Measurements from ENCODE around the gene CDH6.

Gene CDH6

DNA sequence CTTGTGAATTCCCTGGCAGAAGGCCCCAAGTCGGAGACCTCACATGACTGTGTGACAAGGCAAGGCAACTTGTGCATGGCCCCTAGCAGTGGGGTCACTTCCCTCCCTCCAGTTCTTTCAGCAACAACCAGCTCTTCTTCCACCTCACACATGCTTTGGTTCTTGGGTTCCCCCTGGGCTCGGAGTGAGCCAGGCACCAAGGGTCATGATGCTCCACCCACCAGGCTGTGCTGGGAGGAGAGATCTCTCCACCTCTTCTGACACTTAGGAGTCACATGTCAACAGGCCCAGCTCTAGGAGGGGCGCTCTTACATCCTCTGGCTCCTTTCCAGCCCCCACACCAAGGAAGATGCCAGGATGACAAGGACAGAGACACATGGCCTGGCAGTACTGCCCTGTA is 56.7 kb downstream of the CDH6 start:
- DNase-seq (ENCODE audit: low read depth) = no peak

DNA sequence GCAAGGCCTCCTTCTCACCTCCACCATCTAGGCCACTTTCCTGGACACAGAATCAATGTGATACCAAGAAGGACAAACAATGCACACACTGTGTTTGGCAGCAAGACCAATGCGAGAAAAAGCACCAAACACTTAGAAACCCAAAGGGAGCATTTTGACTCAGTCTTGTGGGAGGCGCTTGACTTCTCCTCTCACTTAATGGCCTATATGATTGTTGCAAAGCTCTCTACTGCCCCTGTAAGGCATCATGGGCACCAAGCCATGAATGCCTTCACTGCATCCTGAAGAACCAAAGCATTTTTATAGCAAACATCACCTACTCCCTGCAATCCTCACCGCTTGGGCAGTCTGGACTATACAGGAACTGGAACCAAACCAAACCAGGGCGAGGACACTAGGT is 57.5 kb downstream of the CDH6 start:
- no peak for DNase-seq (ENCODE audit: low read depth)

DNA sequence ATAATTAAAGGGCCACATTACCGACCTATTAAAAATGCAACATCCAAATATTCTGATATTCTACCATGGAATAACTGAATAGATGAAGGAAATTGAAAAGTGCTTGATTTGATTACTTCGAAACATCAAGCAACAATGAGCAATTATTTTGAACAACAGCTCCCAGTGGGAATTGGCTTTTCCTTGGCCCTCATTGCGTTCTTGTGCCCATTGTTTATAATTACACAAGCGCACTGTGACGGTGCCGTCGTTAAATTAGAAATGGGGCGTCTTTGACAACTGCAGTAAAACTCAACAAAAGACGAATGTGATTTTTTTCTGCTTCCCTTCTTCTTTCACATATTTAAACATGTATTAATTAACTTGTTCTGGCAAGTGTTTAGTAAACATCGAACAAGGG is 61.6 kb downstream of the CDH6 start:
- DNase-seq (ENCODE audit: low read depth) = no peak

DNA sequence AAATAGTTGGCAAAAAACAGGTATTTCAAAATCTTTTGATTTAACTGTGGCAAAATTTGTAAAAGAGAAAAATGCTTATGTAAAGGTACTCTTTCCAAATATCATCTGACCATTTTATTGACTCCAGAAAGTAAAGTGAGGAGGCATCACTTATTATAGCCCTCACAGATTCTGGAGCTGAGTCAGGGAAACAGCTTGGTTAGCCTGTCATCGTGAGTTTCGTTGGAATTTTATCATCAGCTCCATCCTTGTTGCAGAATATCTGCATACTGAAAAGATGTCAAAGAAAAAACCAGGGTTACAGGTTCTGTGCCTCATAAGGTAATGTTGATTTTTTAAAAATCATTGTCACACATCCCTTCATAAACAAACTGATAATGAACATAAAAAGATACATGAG is 74.8 kb downstream of the CDH6 start:
- DNase-seq (ENCODE audit: low read depth) = no peak

DNA sequence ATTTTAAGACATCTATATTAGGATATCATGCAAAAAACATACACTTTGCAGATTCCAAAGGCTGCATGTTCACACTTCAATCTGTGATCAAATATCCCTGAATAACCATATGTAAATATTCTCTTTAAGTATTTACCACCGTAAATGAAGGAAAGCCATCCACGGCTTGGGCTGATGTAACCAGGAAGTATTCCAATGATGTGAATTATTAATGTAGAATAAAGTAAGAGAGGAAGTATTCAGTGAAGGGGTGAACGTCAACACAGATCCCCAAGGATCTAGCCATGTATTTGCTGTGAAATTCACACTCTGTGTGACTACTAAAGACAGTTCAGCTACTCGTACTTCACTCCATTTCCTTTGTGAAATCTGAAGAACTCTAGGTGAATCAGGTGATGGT is 75.2 kb downstream of the CDH6 start:
- no peak for DNase-seq (ENCODE audit: low read depth)

DNA sequence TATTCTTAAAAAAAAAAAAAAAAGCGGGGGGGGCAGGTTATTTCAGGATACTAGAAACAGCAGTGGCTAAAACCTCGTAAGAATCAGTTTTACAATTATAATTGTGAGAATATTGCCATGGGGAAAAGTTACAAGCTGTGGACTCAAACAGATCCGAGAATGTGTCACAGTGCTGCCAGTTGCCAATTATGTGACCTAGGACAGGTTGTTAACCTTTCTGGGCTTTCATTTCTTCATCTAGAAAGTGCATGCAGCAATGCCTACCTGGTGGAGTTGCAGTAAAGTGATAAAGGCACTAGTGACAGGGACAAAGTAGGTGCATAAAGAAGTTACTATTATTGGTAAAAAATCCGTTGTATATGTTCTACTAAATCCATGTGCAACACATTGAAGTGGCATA is 75.8 kb downstream of the CDH6 start:
- no peak for DNase-seq (ENCODE audit: low read depth)

DNA sequence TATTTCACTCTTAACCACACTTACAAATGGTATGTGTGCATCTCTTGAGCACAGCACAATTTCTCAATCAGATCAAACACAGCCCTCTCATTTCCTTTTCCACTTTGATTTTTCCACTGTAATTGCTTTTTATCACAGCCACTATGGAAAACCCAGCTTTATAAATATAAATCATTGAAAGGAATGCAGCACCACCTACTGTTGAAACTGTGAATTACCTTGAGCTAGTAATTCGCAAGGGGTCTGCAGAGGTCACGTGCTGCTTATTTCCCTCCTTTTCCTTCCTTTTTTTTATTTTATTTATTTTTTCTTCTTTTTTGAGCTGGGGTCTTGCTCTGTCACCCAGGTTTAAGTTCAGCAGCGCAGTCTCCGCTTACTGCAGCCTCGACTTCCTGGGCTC is 76.9 kb downstream of the CDH6 start:
- no peak for DNase-seq (ENCODE audit: low read depth)

DNA sequence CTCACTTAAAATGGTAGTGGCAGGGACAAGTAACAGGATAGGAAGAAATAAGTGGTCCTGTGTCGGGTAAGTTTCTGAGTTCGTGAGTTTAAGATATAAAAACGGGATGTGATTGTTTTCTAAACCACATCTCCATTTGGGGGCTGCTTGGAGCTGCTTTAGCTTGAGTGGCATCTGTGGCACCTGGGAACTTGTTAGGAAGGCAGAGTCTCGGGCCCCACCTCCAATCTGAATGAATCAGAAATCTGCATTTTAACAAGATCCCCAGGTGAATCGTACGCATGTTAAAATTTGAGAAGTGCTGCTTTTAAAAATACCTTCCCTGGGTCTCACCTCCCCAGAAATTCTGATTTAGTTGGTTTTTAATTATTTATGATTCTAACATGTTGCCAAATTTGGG is 78.1 kb downstream of the CDH6 start:
- no peak for DNase-seq (ENCODE audit: low read depth)

DNA sequence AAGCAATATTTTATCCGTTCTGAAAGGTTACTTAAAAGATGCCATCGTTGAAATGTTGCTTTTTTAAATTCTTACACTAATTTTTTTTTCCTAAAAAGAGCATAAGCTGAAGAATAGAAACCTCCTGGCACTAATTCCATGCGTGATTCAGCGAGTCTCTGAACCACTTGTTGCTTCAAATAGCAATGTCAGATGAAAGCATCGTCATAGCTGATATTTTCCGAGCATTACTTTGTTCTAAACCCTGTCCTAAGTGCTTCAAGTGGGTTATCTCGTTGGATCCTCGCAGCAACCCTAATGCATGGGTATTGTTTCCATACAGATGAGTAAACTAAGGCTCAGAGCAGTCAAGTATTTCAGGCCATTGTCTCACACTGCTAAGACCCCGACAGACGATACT is 79.7 kb downstream of the CDH6 start:
- no peak for DNase-seq (ENCODE audit: low read depth)

DNA sequence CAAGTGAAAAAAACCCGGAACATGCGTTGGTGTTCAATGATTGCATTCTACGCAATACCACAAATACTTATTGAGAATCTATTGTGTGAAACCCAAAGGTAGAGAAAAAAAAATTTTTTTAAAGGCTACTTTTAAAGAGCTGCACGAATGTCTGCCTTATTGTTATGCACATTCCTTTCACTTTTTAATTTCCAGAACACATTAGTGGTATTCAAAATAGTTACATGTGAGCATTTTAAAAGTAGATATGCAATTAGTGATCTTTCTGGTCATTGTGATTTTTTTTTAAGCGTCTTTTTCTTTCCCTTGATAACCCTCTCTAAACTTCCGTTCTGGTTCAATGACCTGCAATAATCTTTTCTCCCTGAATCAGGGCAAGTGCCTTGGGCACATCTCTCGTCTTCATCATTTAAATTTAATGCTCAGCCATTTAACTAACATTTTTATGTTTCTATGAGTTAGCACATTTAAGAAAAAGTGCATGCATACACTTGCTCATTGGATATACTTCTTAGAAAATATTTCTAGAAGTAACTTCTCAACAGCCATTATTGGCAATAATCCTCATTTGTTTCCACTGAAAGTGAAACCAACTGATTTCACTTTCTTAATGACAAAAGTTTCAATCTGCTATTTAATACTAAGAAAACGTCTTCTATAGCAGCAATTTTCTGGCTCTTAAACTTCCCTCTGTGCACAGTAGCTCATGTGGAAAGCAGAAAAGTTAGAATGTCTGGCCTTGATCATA is 80.3 kb downstream of the CDH6 start:
- no peak for DNase-seq (ENCODE audit: low read depth)

DNA sequence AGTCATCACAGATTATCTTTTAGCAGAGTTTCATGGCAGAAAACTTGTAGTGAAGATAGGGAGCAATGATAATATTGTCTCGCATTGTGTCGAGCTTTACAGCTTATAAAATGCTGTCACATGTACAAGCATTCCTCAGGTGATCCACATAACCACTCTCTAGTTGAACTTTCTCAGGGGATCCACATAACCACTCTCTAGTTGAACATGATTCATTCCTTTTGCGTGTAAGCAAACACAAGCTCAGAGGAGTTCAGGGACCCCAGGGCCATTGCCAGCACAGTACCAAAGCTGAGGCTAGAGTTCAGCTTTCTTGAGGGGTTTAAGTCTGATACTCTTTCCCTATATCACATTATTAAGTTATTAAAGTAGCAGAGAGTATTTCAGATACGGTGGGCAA is 86.7 kb downstream of the CDH6 start:
- DNase-seq (ENCODE audit: low read depth) = no peak

DNA sequence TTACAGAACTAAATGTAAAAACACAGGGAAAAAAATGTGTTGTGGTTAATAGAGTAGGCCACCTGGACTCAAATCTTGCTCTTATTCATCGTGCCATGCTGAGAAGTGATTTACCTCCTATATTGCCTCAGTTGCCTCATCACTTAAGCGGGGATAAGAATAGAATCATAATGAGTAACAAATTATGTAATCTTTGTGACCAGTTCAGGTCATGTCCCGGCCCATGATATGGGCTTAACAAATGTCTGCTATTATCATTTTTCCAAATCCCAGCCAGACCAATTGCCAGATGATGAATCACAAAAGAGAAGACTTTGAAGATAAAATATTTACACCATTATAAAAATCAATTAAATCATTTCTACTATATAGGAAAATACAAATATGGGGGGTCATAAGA is 89.8 kb downstream of the CDH6 start:
- peak; percentile 46 for DNase-seq (ENCODE audit: low read depth)

DNA sequence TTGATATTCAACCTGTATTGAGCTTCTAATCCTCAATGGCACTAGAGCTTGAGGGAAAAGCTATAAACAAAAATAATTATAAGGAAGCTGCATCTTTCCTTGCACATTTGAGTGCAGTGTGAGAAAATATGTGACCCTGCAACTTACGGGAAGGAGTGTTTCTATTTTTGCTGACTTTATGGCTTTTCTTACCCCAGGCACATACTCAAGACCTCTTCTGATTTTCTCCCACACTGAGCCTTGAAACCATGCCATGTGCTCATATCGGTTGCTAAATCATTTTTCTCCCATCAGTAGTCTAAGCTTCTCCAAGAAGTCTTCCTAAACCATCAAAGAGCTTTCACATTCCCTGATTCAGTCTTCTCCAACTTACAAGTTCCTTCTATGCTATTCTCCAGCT is 91.5 kb downstream of the CDH6 start:
- no peak for DNase-seq (ENCODE audit: low read depth)

DNA sequence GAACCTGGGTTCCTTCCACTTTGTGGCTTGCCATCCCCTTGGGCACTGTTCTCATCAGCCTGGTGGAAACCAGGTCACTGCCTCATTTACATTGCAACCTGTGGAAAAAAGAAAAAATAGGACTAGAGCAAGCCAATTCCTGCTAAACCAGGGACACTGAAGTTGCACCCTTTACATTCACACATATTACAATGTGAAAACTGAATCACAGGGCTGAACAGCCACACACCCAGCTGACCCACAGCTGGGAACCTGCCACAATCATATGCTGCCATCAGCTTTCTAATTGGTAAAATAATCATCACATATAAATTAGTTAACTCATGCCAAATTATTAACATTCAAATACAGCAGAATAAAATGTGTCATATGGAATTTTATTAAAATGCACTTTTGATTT is 94.5 kb downstream of the CDH6 start:
- no peak for DNase-seq (ENCODE audit: low read depth)

DNA sequence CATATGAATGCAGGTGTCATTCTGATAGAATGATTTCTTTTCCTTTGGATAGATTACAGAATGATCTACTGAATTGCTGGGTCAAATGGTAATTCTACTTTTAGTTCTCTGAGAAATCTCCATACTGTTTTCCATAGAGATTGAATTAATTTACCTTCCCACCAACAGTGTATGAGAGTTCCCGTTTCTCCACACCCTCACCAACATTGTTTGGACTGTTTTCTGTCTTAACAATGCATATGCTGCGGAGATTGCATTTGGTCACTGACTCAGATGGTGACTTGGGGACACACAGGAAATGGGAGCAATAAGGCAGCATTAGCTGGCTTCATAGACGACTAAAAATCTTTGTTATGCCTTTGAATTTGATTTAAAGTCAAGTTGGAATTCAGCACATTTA is 95.9 kb downstream of the CDH6 start:
- no peak for DNase-seq (ENCODE audit: low read depth)

DNA sequence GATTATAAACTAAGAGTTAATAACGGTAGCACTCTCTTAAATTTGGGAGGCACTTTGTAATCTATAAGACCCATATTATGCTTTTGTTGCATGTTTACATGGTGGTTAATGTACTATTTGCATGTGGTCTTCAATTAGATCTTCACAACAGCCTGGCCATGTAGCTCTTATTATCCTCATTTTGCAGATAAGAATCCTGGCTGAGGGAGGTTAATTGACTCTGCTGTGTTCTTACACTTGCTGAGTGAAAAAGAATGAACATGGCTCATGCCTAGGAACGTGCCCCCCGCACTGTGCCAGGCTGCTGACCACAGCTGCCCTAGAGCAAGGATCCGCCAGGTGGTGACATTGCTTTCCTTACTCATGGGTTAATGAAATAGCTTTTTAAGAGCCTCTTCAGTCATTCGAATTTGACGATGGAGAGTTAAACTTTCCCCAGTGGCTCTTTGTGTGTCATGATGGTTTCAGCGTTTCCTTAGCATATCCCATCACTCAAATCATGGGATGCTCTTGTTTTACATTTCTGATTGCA is 97.9 kb downstream of the CDH6 start:
- DNase-seq (ENCODE audit: low read depth) = no peak

DNA sequence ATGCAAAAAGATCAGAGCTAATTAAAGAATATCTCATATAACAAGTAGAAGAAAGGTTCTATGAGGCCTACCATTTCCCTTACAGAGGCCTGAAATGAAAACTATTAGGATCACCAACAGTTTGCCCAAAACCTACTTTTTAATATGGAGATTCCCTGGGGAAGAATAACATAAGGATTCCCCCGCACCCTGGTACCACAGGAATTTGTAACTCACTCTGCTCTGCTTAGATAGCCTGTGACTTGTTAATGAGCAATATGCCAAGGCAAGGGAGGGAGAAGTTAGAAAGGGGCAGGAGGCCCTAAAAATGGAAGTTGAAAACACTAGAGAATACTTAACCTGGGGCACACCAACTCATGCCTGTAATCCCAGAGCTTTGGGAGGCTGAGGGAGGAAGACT is 107.0 kb downstream of the CDH6 start:
- DNase-seq (ENCODE audit: low read depth) = no peak

DNA sequence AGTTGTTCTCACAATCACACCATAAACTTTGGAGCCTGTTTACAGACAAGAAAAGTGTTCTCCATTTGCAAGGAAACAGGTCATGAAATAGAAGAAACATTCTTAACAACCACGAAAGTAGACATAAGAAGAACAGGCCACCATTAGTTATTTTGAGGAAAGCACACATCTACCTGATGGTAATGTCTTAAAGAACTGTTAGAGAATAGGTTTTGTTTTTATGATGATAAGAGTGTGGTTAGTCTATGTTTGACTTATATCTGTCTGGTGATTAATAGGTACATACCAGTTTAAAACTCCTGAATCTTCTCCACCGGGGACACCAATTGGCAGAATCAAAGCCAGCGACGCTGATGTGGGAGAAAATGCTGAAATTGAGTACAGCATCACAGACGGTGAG is 108.3 kb downstream of the CDH6 start:
- DNase-seq (ENCODE audit: low read depth) = no peak

DNA sequence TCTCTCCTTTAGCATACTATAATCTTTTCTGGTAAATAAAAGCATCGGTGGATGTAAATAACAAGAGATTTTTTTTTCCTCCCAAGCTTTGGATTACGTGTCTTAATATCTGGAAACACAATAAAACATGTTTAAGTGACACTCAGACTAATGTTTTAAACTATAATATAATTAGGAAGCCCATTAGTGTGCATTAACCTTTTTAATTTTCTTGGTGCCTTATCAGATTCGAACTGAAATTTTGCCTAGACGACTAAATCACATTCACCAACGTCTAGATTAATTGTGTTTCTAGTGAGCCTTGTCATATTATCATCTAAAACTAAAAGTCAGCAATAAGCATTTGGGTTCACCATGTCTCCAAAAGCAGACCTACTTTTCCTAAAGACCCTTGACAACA is 110.2 kb downstream of the CDH6 start:
- DNase-seq (ENCODE audit: low read depth) = no peak

DNA sequence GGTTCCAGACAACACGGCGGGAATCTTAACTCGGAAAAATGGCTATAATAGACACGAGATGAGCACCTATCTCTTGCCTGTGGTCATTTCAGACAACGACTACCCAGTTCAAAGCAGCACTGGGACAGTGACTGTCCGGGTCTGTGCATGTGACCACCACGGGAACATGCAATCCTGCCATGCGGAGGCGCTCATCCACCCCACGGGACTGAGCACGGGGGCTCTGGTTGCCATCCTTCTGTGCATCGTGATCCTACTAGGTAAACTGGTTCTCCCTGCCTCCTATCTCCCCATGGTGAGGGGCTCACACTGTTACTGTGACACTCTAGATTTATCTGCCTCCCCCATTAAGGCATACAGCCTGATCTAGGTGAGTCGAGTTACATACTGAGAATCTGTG is 124.2 kb downstream of the CDH6 start:
- no peak for DNase-seq (ENCODE audit: low read depth)

DNA sequence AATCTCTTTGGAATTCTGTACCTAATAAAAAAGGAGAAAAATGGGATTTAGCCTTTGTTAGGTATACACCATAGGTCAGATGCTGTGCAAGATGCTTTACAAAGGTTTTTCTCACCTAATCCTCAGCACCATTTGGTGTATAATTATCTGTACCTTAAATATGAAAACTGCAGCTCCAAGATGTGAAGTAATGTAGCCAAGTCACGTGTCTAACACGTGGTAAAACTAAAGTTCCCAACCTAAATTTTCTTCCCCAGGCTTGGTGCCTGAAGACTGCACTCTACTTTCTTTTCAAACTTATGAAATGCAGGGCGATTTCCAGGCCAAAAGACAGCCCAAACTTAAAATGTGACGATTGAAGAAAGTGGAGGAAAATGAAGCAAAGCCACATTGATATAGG is 125.8 kb downstream of the CDH6 start:
- DNase-seq (ENCODE audit: low read depth) = no peak

DNA sequence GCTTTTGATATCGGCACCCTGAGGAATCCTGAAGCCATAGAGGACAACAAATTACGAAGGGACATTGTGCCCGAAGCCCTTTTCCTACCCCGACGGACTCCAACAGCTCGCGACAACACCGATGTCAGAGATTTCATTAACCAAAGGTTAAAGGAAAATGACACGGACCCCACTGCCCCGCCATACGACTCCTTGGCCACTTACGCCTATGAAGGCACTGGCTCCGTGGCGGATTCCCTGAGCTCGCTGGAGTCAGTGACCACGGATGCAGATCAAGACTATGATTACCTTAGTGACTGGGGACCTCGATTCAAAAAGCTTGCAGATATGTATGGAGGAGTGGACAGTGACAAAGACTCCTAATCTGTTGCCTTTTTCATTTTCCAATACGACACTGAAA is 129.5 kb downstream of the CDH6 start:
- no peak for DNase-seq (ENCODE audit: low read depth)

DNA sequence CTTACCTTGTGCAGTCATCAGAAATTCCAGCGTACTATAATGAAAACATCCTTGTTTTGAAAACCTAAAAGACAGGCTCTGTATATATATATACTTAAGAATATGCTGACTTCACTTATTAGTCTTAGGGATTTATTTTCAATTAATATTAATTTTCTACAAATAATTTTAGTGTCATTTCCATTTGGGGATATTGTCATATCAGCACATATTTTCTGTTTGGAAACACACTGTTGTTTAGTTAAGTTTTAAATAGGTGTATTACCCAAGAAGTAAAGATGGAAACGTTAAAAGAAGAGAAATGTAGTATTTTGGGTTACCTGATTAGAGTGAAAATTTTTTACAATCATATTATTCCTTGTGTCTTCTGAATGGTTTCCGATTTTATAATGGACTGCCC is 131.4 kb downstream of the CDH6 start:
- DNase-seq (ENCODE audit: low read depth) = no peak

DNA sequence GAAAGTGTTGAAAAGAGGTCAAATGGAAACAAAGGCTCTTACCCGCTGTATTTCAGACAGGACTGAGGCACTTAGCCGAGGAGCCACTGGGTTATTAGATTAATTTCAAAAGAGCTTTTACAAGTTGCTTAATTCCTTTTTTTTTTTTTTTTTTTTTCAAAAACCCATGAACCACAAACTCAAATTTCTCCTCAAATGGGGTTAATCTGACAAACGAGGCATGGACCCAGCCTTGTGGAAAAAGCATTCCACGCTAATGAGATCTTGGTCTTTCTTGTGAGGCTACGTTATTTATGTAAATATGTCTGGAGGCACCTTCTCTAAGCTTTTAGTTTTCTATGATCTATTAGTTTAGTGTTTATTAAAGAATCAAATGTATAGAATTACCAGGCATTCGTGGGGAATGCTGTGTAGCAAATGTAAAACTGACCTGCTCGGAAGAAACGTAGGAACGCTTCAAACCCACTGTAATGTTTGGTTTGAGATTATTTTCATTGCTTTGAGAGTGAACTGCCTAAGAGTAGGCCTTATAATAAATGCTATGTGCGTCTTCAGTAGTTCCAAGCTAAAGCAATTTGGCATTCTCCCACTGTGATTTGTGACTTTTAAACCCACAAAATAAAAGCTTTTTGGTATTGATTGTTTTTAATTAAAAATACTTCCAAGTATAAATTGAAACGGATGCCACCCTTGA is 134.7 kb downstream of the CDH6 start:
- DNase-seq (ENCODE audit: low read depth) = no peak
